Nephron progenitor cell (in vitro differentiated cells): ENCODE results near the gene MUS81.

Source experiments
- DNase-seq: peaks from one replicate; pipeline ENCODE4 v3.0.0; 2021
- H3K27ac Mint-ChIP-seq: 2 replicates; pipeline ENCODE4 v1.8.0; 2021; ENCODE audit warnings: mild to moderate bottlenecking, moderate library complexity, mixed read lengths
- H3K27me3 Mint-ChIP-seq: 2 replicates; pipeline ENCODE4 v1.8.0; 2021; ENCODE audit warnings: mild to moderate bottlenecking, low read depth, mixed read lengths; ENCODE audit not compliant: poor library complexity
- H3K36me3 Mint-ChIP-seq: 2 replicates; pipeline ENCODE4 v1.8.0; 2021; ENCODE audit warnings: low read depth, mixed read lengths
- H3K4me1 Mint-ChIP-seq: 2 replicates; pipeline ENCODE4 v1.8.0; 2021; ENCODE audit warnings: mixed read lengths
- H3K4me3 Mint-ChIP-seq: 2 replicates; pipeline ENCODE4 v1.8.0; 2021; ENCODE audit warnings: mild to moderate bottlenecking, moderate library complexity, mixed read lengths
- H3K9me3 Mint-ChIP-seq: 2 replicates; pipeline ENCODE4 v1.8.0; 2021; ENCODE audit warnings: mild to moderate bottlenecking, moderate library complexity, mixed read lengths
- CTCF ChIP-seq: fragments of 200-600 bp; sonication (generic); IDR thresholded peaks from 2 replicates; pipeline ENCODE4 v1.5.0; 2021; ENCODE audit warnings: antibody characterized with exemption

The MUS81 gene

GRCh38 chr11:65896034-65896999 is 36.1 kb downstream of the MUS81 start:
- H3K36me3 Mint-ChIP-seq = no peaks in the 10 kb centered on the region
- no peak for TF ChIP-seq CTCF
- H3K27me3 Mint-ChIP-seq = peaks cover 67% of the 10 kb centered on the region
- H3K27ac Mint-ChIP-seq = no peak overlapping the region
- H3K4me3 Mint-ChIP-seq = no peak overlapping the region
- H3K9me3 Mint-ChIP-seq = peaks cover 4% of the 10 kb centered on the region
- no peak for DNase-seq
- peaks cover 28% of the 10 kb centered on the region for H3K4me1 Mint-ChIP-seq

GRCh38 chr11:65897020-65897471 is 36.8 kb downstream of the MUS81 start:
- no peak for DNase-seq
- Mint-ChIP-seq H3K4me1 (peaks cover 28% of the 10 kb centered on the region), H3K27ac (no peak overlapping the region), H3K4me3 (no peak overlapping the region), H3K36me3 (no peaks in the 10 kb centered on the region), H3K27me3 (peaks cover 74% of the 10 kb centered on the region), H3K9me3 (peaks cover 4% of the 10 kb centered on the region)
- TF ChIP-seq CTCF = no peak

GRCh38 chr11:65898656-65899355 is 38.6 kb downstream of the MUS81 start:
- peaks cover 26% of the 10 kb centered on the region for H3K4me1 Mint-ChIP-seq
- H3K9me3 Mint-ChIP-seq = peaks cover 4% of the 10 kb centered on the region
- no peak for TF ChIP-seq CTCF
- H3K4me3 Mint-ChIP-seq = peak overlapping the region; percentile 81
- H3K36me3 Mint-ChIP-seq = no peaks in the 10 kb centered on the region
- H3K27ac Mint-ChIP-seq = no peak overlapping the region
- no peak for DNase-seq
- peaks cover 87% of the 10 kb centered on the region for H3K27me3 Mint-ChIP-seq

GRCh38 chr11:65899356-65900124 is 39.3 kb downstream of the MUS81 start:
- no peak for TF ChIP-seq CTCF
- Mint-ChIP-seq H3K27ac (no peak overlapping the region), H3K36me3 (no peaks in the 10 kb centered on the region), H3K9me3 (peaks cover 4% of the 10 kb centered on the region), H3K27me3 (peaks cover 94% of the 10 kb centered on the region), H3K4me1 (peaks cover 25% of the 10 kb centered on the region), H3K4me3 (peak overlapping the region; percentile 66)
- DNase-seq = peak; percentile 48

GRCh38 chr11:65900125-65900898 is 40.1 kb downstream of the MUS81 start, which contains the start of gene FOSL1:
Gene FOSL1 (minus strand): TSS chr11:65900388. CDS start chr11:65900339, 49 bp downstream.
- H3K36me3 Mint-ChIP-seq = no peaks in the 10 kb centered on the region
- H3K9me3 Mint-ChIP-seq = peaks cover 4% of the 10 kb centered on the region
- H3K4me3 Mint-ChIP-seq = peak within 1 kb of the TSS; percentile 66
- H3K27me3 Mint-ChIP-seq = peaks cover 97% of the 10 kb centered on the region
- no peak for TF ChIP-seq CTCF
- no peak within 1 kb of the TSS for H3K27ac Mint-ChIP-seq
- DNase-seq = peak; percentile 74
- peaks cover 25% of the 10 kb centered on the region for H3K4me1 Mint-ChIP-seq
